ENCODE measurements around the gene PDE1A.

PDE1A gene

DNA sequence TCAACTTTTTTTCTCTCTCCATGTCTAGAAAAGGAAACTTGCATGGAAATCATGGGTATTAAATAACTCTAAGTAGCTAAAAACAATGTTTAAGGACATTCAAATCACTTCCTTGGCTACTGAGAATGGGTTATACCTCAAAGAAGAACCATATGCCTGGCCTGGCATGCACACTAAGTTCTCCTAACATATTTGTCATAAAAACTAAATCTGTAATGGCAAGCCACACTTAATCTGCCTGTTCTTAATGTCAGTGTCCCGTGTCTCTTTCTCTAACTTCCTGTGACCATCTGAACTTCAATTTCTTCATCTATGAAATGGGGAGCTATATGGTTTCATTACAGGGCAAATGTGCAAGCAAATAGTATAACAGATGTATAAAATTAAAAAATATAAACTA, 11.1 kb downstream of the PDE1A start:
- no peak overlapping the region for H3K4me3 ChIP-seq (ENCODE audit: low read depth, low read length)
- DNase-seq (ENCODE audit: low read depth): no peak
- TF ChIP-seq, protein P1, sequence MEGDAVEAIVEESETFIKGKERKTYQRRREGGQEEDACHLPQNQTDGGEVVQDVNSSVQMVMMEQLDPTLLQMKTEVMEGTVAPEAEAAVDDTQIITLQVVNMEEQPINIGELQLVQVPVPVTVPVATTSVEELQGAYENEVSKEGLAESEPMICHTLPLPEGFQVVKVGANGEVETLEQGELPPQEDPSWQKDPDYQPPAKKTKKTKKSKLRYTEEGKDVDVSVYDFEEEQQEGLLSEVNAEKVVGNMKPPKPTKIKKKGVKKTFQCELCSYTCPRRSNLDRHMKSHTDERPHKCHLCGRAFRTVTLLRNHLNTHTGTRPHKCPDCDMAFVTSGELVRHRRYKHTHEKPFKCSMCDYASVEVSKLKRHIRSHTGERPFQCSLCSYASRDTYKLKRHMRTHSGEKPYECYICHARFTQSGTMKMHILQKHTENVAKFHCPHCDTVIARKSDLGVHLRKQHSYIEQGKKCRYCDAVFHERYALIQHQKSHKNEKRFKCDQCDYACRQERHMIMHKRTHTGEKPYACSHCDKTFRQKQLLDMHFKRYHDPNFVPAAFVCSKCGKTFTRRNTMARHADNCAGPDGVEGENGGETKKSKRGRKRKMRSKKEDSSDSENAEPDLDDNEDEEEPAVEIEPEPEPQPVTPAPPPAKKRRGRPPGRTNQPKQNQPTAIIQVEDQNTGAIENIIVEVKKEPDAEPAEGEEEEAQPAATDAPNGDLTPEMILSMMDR (conservative IDR thresholded peaks at IDR 0.05; ENCODE audit: low read depth, low read length): no peak

DNA sequence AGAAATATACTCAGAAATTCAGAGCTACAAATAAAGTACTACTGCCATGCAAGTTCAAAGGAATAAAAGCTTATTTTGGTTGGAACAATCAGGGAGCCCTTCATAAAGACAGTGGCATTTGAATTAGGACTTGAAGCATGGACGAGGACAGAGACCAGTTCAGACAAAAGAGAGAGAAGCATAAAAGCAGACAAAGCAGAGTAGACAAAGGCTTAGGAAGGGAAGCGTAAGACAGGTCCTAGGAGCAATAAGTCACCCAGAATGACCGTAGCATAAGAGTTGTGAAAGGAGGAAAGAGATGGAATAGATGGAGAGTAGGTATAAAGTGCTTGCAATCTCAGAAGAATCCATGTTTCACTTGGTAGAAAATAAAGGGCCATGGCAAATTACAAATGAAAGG, 14.0 kb downstream of the PDE1A start:
- TF ChIP-seq, protein P1 (conservative IDR thresholded peaks at IDR 0.05; ENCODE audit: low read depth, low read length): no peak
- H3K4me3 ChIP-seq (ENCODE audit: low read depth, low read length): no peak overlapping the region
- DNase-seq (ENCODE audit: low read depth): no peak

DNA sequence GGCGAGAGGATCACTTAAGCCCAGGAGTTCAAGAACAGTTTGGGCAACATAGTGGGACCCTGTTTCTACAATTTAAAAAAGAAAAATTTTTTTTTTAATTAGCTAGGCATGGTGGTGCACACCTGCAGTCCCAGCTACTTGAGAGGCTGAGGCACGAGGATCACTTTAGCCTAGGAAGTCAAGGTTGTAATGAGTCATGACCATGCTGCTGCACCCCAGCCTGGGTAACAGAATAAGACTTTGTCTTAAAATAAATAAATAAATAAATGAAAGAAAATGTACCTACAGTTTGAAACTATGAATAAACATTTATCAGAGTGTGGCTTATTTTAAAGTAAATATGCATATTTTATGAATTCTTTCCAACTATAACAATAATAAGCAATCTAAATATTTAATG, 16.7 kb downstream of the PDE1A start:
- no peak overlapping the region for H3K4me3 ChIP-seq (ENCODE audit: low read depth, low read length)
- DNase-seq (ENCODE audit: low read depth): no peak
- TF ChIP-seq, protein P1 (conservative IDR thresholded peaks at IDR 0.05; ENCODE audit: low read depth, low read length): no peak

GRCh38 chr2:182406221-182406620, 20.6 kb downstream of the PDE1A start:
- DNase-seq (ENCODE audit: low read depth): peak; percentile 25
- TF ChIP-seq, protein P1 (conservative IDR thresholded peaks at IDR 0.05; ENCODE audit: low read depth, low read length): no peak
- no peak overlapping the region for H3K4me3 ChIP-seq (ENCODE audit: low read depth, low read length)

DNA sequence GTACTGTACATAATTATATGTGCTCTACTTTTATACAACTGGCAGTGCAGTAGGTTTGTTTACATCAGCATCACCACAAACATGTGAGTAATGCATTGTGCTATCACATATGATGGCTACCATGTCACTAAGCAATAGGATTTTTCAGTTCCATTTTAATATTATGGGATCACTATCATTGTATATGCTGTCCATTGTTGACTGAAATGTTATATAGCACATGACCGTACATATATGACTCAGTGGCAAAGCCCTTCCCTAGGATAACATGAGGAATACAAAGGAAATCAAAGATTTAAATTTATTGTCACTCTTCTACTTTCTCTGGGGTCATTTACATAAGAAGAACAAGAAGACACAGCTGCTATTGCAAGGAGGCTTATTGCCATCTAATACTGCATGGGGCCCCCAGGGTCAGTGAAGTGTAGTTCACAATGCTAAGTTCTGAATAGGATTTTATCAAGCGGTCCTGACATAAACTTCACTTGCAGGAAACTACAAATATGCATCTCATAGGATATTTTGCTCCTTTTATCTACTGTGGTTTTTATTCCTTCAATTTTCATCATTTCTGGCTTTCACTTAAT, 21.8 kb downstream of the PDE1A start:
- no peak overlapping the region for H3K4me3 ChIP-seq (ENCODE audit: low read depth, low read length)
- TF ChIP-seq, protein P1 (conservative IDR thresholded peaks at IDR 0.05; ENCODE audit: low read depth, low read length): no peak
- DNase-seq (ENCODE audit: low read depth): peak; percentile 15

DNA sequence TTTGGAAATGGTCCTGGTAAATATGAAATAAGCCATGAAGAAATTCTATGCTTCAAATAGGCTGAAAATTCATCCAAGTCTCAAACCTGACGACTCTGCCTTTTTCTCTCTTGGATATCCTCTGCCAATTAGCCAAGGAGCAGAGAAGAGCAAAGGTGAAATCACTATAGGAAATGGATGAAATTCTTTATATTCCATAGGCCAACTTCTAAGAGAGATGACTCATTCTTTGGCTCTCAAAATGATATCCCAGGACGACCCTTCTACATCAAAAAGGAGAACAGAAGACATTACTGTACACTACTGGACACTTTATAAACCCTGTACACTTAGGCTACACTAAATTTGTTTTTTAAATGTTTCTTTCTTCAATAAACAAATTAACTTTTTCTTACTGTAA, 22.7 kb downstream of the PDE1A start:
- TF ChIP-seq, protein P1 (conservative IDR thresholded peaks at IDR 0.05; ENCODE audit: low read depth, low read length): no peak
- H3K4me3 ChIP-seq (ENCODE audit: low read depth, low read length): no peak overlapping the region
- peak; percentile 84 for DNase-seq (ENCODE audit: low read depth)

- DNase-seq (ENCODE audit: low read depth): peak; percentile 24
- TF ChIP-seq, protein P1 (conservative IDR thresholded peaks at IDR 0.05; ENCODE audit: low read depth, low read length): no peak
- no peak overlapping the region for H3K4me3 ChIP-seq (ENCODE audit: low read depth, low read length)
Measured at GRCh38 chr2:182393270-182393760, 33.5 kb downstream of the PDE1A start.
